Vagina (tissue), 2 donors: ENCODE data around the gene ALKBH5.
A peak's percentile ranks its signal among the peaks of the same experiment; 100 is the strongest.

Experiments used
- POLR2A ChIP-seq, 2 donors: fragments of 450-650 bp; IDR thresholded peaks; one replicate each; pipeline ENCODE4 v1.6.1; 2017; ENCODE audit warnings: antibody characterized with exemption in 2 of 2, mild to moderate bottlenecking in 2 of 2, moderate library complexity in 2 of 2
- TF ChIP-seq, protein P1 (sequence below), 3 experiments: fragments of 450-650 bp in 2 of 3; fragments of 200-600 bp in 1 of 3; sonication (generic) in 1 of 3; IDR thresholded peaks; one replicate each; pipeline ENCODE4 v1.5.1; 2017 to 2019; ENCODE audit warnings: antibody characterized with exemption in 3 of 3, mild to moderate bottlenecking in 2 of 3, moderate library complexity in 2 of 3

DNA sequence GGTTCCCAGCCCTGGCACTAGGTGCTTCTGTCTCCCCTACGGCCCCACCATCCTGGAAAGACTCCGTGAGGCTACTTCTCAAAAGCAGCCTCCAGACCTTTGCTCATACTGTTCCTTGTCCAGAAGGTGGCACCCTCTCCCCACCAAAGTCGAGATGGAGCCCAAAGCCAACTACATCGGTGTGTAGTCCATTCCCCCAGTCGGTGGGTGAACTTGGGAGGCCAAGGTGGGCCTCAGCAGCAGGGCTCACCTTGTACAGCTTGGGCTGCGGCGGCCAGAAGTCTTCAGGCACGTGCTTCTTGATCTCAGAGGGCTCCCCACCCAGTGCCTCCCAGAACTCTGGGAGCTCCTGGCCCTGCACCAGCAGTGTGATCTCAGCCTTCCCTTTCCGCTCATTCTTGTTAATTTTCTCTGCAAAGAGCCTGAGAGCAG, 64.7 kb downstream of the ALKBH5 start:
- TF ChIP-seq POLR2A (IDR thresholded peaks at IDR 0.05), result no peak
- TF ChIP-seq, protein P1, sequence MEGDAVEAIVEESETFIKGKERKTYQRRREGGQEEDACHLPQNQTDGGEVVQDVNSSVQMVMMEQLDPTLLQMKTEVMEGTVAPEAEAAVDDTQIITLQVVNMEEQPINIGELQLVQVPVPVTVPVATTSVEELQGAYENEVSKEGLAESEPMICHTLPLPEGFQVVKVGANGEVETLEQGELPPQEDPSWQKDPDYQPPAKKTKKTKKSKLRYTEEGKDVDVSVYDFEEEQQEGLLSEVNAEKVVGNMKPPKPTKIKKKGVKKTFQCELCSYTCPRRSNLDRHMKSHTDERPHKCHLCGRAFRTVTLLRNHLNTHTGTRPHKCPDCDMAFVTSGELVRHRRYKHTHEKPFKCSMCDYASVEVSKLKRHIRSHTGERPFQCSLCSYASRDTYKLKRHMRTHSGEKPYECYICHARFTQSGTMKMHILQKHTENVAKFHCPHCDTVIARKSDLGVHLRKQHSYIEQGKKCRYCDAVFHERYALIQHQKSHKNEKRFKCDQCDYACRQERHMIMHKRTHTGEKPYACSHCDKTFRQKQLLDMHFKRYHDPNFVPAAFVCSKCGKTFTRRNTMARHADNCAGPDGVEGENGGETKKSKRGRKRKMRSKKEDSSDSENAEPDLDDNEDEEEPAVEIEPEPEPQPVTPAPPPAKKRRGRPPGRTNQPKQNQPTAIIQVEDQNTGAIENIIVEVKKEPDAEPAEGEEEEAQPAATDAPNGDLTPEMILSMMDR (IDR thresholded peaks at IDR 0.05), result peak; percentile 24 to 74 (median 38)
